Globus pallidus (tissue), 1 donor: ENCODE results near the gene PTGS1.
"Not testable (repeated sequence)": the region's sequence is repeated elsewhere in the genome, so short reads cannot be mapped to it uniquely, and the experiment has no call there.

Experiments used
- DNase-seq: peaks from one replicate; pipeline ENCODE4 v3.0.0-alpha.2; 2015; ENCODE audit warnings: low spot score

The PTGS1 gene

DNA sequence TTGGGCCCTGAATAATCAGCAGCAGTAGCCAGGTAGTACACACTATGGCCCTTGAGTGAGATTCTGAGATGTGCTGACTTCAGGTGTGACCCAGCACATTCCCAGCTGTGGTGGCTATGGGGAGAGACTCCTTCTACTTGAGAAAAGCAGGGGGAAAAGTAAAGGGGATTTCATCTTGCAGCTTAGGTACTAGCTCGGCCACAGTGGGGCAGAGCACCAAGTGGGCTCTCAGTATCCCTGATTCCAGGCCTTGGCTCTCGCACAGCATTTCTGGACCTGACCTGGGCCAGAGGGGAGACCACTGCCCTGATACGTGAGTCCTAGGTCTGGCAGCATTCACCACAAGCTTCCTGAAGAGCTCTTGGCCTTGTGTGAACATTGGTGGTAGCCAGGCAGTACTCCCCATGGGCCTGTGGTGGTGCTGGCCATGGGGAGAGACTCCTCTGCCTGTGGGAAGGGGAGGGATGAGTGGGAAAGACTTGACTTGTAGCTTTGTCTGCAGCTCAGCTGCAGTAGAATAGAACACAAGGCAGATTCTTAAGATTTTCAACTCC, 27.6 kb downstream of the PTGS1 start:
- DNase-seq, result no peak

DNA sequence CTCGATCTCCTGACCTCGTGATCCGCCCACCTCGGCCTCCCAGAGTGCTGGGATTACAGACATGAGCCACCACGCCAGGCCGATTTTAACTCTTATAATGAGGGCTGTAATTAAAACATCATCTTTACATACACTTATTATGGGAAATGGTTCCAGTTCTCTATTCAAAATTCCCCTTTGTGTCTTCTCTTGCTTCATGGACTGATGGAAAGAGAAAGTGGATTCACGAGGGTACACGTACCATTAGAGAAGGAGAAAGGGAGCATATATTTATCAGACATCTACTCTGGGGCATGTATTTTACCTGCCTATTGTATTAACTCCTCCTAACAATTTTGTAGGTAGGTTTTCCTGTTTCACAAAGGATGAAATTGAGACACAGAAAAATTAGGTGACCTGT, 31.1 kb downstream of the PTGS1 start:
- no peak for DNase-seq

DNA sequence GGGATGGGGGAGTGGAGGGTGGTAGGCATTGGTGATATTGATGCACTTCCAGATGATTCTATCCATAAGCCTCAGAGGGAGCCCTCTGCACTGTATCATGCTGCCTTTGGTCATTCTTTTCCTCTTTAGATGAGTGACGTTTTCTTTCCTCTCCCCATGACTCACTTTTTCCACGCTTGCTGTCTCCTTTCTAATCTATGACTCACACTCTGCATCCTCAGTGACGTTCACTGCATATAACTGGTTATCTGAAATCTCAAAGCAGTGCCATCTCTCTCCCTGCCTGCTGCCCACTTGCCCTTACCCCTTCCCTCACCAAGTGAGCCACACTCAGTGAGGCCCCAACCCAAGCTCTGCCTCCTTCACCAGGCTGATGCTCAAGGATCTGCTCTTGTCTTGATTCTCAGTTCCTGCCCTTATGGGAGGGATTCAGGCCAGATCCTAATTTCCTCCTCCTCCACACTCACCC, 31.6 kb downstream of the PTGS1 start:
- DNase-seq, result no peak

DNA sequence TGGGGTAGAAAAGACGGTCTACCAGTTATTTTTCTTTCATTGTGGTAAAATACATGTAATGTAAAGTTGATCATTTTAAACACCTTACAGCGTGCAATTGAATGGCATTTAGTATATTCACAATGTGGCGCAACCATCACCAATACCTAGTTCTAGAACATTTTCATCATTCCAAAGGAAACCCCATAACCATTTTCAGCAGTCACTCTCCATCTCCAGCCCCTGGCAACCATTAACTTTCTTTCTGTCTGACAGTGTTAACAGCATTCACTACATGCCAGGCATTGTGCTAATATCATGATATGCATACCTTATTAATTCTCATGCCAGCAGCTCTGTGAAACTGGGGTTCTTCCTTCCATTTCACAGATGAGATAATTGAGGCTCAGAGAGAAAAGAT, 32.0 kb downstream of the PTGS1 start:
- DNase-seq, result no peak

DNA sequence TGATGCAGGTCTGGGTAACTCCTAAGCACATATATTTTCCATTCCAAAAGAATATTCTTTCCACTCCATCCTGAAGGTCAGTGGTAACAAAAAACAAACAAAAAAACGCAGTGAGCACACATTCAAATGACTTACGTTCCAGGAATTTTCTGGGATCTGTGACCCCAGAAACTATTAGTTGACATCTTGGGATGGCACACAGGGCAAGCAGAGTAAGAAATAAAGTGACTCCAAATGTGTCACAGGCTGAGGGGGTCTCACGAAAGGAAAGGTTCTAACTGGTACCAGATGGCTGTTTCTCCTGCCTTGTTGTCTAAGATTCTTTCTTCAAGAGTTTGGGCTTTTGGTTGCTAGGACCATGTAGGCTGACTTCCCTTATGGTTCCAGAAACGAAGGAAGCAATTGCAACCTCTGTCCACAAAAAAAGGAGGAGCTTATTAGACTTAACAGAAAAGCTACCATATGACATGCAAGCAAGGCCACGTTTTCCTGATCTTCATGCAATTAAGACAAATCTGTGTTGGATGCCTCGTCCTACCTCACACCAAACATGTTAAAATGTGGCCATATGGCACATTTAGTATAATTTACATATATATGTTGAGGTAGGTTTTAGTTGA, 32.7 kb downstream of the PTGS1 start:
- no peak for DNase-seq

DNA sequence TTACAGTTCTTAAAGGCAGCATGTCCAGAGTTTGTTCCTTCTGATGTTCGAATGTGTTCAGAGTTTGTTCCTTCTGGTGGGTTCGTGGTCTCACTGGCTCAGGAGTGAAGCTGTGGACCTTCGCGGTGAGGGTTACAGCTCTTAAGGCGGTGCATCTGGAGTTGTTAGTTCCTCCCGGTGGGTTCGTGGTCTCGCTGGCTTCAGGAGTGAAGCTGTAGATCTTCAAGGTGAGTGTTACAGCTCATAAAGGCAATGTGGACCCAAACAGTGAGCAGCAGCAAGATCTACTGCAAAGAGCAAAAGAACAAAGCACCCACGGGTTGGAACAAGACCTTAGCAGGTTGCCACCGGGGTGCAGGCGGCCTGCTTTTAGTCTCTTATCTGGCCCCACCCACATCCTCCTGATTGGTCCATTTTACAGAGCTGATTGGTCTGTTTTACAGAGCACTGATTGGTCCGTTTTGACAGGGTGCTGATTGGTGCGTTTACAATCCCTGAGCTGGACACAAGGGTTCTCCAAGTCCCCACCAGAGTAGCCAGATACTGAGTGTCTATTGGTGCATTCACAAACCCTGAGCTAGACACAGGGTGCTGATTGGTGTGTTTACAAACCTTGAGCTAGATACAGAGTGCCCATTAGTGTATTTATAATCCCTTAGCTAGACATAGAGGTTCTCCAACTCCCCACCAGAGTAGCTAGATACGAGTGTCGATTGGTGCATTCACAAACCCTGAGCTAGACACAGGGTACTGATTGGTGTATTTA, 34.7 kb downstream of the PTGS1 start:
- not testable (repeated sequence) for DNase-seq

DNA sequence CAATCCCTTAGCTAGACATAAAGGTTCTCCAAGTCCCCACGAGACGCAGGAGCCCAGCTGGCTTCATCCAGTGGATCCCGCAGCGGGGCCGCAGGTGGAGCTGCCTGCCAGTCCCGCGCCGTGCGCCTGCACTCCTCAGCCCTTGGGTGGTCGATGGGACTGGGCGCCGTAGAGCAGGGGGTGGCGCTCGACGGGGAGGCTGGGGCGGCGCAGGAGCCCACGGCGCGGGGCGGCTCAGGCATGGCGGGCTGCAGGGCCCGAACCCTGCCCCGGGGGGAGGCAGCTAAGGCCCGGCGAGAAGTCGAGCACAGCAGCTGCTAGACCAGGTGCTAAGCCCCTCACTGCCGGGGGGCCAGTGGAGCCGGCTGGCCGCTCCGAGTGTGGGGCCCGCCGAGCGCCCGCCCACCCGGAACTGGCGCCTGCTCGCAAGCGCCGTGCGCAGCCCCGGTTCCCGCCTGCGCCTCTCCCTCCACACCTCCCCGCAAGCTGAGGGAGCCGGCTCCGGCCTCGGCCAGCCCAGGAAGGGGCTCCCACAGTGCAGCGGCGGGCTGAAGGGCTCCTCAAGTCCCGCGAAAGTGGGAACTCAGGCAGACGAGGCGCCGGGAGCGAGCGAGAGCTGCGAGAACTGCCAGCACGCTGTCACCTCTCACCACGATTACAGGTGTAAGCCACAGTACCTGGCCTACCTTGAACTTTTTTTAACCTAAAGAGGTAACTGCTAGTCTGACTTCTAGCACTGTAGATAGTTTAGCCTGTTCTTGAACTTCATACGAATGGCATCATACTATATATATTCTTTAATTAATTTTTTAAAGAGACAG, 35.5 kb downstream of the PTGS1 start:
- DNase-seq, result no peak

DNA sequence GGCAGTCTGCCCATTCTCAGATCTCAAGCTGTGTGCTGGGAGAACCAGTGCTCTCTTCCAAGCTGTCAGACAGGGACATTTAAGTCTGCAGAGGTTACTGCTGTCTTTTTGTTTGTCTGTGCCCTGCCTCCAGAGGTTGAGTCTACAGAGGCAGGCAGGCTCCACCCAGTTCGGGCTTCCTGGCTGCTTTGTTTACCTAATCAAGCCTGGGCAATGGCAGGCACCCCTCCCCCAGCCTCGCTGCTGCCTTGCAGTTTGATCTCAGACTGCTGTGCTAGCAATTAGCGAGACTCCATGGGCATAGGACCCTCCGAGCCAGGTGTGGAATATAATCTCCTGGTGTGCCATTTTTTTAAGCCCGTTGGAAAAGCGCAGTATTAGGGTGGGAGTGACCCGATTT, 43.3 kb downstream of the PTGS1 start:
- DNase-seq, result not testable (repeated sequence)

DNA sequence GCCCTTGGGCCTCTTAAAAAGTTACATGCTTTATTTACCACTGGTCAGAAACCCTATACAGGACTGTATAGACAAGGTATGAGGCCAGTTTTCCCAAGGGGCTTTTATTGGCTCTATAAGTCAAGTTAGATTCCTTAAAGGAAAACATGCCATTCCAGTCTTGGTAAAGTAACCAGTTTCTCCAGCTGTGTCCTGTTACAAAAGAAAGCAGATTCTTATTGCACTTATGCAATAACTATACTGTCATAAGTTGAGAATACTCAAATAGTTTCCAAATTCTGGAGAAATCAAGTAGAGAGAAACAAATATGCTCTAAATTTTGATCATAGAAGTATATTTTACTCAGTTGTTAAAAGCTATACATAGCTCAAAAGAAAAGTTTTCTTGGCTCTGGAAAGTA, 47.2 kb downstream of the PTGS1 start:
- no peak for DNase-seq

DNA sequence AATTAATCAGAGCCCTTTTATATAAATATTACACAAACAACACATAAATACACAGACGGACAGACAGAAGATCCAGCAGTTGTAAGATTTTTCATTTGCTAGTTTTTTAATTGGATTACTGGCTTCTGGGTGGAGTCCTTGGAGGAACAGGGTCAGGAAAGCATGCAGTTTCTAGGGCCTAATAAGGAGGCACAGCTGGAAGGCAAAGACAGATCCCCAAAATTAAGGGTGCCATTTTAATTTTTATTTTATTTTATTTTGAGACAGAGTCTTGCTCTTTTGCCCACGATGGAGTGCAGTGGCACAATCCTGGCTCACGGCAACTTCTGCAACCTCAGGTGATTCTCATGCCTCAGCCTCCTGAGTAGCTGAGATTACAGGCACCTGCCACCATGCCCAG, 49.5 kb downstream of the PTGS1 start:
- no peak for DNase-seq

DNA sequence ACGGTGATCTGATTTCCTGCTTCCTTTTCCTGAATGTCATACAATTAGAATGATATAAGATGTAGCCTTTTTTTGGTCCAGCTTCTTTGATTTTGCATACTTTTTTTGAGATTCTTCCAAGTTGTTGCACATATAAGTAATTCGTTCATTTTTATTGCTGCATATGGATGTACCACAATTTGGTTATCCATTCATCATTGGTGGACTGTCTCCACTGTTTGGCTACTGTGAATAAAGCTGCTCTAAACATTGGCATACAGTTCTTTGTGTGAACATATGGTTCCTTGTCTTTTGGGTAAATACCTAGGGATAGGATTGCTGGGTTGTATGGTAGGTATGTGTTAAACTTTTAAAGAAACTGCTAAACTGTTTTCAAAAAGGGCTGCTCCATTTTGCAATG, 54.3 kb downstream of the PTGS1 start:
- DNase-seq, result no peak

DNA sequence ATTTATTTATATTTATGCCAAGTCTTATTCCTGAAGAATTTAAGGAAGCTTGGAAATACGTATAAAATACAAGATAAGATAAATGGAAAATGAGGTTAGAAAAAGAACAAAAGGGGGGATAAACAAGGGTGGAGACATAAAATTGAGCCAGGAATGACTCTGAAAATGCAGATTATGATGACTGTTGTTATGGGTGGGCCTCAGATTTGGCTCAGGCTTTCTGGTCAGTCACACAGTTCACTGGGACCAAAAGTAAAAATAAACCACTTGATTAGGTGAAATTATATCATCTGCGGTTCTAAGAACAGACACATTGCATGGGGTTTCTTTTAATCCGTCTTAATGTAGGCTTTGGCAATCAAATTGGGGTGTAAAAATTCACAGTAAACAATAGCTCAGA, 55.9 kb downstream of the PTGS1 start:
- DNase-seq, result no peak

DNA sequence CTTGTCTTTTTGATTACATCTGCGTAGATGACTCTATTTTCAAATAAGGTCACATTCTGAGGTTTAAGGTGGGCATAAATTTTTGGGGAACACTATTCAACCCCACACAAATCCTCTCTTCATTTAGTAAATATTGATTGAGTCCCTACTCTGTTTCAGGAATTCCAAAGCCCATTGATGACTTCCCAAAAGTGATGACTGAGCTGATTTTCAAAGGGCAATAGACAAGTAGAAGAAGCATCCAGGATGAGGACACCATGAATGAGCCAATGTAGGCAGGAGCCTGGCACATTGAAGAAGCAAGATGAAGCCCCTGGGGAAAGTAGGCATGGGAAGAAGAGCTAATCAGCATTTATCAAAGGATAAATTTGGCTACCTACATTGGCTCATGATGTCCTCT, 71.7 kb downstream of the PTGS1 start:
- DNase-seq, result no peak

DNA sequence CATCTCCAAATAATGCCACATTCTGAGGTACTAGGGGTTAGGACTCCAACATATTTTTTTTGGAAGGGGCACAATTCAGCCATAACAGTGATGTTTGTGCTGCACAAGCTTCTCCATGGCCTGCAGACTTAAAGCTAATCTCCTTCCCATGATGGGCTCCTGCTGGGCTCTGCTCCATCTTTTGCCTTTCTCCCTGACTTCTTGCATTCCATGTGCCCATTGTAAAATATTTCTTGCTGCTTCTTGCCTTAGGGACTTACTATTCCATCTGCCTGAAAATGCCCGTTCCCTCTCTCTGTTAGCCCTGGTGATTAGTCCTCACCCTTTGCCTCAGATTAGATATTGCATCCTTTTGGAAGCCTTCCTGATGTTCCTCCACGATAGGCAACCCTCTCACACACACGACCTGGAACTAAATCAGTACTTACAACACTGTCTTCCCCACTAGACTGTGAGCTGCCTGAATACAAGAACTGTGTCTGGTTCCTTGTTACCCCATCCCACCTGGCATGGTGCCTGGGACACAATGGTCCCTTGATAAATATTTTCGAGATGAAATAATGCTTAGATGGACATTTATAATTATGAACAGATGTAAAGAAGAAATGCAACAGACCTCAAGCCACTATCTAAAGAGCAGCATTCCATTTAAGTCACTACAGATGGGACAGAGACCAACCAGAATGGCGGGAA, 73.4 kb downstream of the PTGS1 start:
- DNase-seq, result no peak
